ENCODE data around the gene MEIOB.

The MEIOB gene

GRCh38 chr16:1826691-1827573 is 45.0 kb downstream of the MEIOB start, which contains the start of the genes FAHD1 and HAGH:
Gene FAHD1, plus strand, starts transcription at chr16:1827206. Its CDS starts 33 bp downstream, at chr16:1827239.
Gene HAGH, minus strand, starts transcription at chr16:1826825. Its CDS starts 38 bp downstream, at chr16:1826787.
- DNase-seq = peak; percentile 82 to 92 (median 90)

- peak; percentile 68 to 91 (median 81) for DNase-seq
Observed at GRCh38 chr16:1825864-1826690, 45.9 kb downstream of the MEIOB start.

DNA sequence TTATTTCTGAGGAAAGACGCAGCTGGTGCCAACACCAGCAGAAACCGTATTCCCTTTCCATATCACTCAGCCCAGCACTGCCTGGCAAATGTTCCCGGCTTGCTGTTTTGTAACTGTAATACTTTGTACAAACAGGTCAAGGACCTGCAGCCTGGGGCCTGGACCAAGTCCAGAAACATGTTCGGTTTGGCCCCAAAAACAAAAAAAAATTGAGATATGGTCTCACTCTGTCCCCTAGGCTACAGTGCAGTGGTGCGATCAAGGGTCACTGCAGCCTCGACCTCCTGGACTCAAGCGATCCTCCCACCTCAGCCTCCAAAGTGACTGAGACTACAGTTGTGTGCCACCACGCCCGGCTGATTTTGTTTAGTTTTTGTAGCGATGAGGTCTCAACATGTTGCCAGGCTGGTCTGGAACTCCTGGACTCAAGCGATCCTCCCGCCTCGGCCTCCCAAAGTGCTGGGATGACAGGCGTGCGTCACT is 46.5 kb downstream of the MEIOB start:
- no peak for DNase-seq

DNA sequence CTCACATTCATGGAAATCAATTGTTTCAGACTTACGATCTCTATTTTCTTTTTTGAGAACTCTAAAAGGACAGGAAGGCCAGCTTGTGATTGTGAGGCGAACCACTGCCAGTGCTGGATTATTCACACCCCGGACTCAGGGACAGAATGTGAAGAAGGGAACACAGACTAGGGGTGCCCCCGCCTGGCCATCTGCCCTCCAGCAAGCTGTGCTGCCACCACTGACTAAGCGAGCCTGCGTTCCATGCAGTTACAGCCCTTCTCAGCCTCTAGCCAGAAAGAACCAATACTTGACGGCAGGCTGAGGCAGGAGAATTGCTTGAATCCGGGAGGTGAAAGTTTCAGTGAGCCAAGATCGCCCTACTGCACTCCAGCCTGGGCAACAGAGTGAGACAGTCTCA is 48.1 kb downstream of the MEIOB start:
- no peak for DNase-seq

- DNase-seq = no peak
Observed at GRCh38 chr16:1822801-1823200, 49.2 kb downstream of the MEIOB start.

DNA sequence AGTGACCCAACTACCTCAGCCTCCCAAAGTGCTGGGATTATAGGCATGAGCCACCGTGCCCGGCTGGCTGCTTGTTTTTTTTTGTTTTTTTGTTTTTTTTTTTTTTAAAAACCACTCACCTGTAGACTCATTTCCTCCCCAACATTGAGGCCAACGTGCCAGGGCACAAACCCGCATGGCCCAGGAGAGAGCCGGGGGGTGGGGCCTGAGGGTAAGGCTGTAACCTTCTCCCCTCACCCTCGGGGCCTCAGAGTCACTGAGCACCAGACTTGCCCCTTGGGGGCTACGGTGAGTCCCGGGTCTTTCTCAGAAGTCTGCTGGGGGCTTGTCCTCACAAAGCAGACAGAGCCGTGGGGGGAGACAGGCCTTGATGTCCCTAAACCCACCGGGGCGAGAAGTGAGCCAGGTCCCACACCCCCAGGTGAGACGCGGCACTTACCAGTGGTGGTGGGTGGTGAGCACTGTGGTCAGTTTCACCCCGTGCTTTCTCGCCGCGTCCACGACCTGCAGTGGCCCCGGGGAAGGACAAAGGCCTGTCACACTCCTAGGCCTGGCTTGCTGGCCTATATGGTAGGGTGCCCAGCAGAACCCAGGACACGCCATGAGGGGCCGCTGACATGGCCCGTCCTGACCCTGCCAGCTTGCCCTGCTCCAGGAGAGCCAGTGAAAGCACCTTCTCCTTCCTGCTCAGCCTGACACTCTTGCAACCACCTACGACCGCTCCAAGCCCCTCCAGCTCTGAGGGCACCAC is 49.9 kb downstream of the MEIOB start:
- DNase-seq = no peak

GRCh38 chr16:1820946-1821290 is 51.0 kb downstream of the MEIOB start:
- no peak for DNase-seq

DNA sequence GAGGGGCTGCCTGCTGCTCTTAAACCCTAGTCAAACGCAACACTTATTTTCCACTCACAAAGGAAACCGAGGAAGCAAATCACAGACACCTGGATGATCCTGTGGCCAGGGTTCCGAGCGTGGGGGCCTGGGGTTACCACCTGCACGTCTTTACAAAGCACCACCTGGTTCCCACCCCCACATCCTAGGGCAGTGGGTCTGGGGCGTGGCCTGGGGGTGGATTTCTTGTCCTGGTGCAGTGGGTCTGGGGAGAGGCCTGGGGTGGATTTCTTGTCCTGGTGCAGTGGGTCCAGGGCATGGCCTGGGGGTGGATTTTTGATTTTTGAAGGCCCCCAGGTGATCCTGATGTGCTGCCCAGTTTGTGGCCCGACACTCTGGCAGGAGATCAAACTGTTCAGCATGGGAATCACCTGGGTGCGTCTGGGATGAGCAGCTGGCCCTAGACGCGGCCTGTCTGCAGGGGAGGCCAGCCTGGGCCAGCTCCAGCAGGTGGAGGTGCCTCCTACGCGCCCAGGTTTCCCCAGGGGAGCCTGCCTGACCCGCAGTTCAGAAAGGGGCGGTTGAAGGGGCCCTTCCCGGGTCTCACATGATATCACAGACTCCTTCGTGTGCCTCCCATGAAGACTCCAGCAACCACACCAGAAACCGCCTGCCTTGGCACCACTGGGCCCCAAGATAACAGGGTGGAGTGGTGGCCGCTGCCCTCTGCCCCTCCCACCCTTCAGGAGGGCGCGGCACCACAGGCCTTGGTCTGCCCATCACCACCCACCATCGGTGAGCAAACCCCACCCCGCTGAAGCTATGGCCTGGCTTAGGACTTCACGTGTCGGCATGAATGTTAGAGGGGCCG is 51.6 kb downstream of the MEIOB start:
- DNase-seq = no peak

GRCh38 chr16:1819611-1820010 is 52.4 kb downstream of the MEIOB start:
- DNase-seq = no peak

DNA sequence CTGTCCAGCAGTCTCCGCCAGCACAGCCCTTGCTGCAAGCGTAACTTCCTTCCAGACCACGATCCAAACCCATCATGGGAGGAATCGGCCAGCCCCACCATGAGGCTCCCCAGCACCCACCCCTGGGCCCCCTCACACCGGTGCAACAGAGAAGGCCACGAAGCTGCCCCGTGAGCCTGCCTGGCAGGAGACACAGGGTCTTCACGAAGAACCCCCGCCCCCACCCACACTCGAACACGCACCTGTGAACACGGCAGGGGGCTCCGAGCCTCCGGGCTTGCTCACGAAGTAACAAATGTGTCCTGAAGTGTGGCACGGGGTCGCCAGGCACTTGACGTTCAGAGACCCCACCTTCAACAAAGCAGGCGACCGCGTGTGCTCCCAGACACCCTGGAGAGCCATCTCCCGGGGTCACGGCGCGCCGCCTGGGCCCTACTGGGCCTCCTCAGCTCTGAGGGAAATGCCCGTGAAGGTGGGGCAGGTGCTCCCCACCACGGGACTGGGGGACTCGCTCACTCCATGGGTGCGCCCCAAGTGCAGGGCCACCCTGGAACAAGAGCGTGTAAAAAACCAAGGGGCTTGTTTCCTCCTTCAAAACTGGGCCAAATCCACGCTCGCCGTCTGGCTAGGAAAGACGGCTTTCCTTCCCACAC is 53.0 kb downstream of the MEIOB start:
- DNase-seq = no peak

GRCh38 chr16:1818204-1818872 is 53.6 kb downstream of the MEIOB start:
- no peak for DNase-seq

DNA sequence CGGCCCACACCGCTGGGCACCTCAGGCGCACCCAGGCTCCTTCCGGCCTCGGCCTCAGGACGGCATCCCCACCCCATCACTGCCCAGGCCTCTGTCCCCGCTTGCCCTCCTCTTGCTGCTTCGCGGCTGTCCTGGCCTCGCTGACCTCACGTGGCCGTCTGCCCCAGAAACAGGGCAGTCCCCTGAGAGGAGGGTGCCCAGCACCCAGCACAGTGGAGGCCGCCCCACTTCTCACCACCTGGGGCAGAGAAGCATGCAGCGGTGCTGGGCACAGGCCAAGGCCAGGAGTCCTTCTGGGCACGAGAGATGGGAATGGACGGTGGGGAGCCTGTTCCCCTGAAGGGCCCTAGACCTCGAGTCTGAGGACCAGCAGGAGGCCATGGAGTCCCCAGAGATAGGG is 54.2 kb downstream of the MEIOB start:
- no peak for DNase-seq

DNA sequence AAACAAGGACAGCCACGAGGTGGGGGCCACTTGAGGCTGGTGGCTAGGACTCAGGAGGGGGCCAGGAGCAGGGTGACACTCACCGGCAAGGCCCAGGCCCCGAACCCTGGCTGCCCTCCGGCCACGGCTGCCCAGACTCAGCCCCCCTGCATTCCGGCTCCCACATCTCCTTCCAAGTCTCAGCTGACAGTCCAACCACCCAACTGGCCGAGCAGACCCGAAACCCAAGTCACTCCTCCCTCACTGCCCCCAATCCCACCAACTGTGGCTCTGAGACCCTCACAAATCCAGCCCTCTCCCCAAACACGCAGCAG is 54.7 kb downstream of the MEIOB start:
- DNase-seq = no peak

DNA sequence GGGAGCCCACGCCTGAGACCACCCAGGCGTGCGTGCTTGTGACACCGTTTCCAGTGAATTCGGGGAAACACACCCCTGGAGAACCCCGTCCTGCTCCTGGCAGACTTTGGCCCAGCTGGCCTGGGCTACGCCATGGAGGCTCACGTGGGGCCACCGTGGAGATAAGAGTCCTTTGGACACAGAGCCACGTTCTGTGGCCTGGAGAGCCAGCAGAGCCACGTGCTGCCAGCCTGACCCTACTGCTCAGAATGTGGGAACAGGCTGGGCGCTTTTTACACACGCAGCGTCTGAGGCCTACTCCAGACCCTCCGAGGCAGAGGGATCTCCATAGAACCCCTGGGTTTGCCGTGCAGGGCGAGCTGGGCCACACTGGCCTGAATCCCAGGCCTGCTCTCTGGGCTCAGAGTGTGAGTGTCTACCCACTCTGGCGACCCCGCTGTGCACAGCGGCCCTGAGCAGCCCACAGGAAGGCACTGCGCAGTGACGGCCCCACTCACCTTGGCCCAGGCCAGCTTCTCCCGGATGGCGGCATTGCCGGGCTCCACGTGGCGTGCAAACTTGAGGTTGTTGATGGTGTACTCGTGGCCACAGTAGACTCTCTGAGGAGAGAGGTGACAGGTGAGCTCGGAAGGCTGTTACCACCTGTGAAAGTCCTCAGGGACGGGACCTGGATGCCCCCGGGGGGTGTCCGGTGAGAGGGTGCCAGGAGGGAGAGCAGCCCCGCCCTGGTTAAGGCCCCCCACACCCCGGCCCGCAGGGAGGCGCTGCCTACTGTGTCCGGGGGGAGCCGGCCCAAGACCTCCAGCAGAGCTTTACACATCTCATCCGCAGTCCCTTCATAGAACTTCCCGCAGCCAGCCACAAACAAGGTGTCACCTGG is 55.3 kb downstream of the MEIOB start:
- no peak for DNase-seq

DNA sequence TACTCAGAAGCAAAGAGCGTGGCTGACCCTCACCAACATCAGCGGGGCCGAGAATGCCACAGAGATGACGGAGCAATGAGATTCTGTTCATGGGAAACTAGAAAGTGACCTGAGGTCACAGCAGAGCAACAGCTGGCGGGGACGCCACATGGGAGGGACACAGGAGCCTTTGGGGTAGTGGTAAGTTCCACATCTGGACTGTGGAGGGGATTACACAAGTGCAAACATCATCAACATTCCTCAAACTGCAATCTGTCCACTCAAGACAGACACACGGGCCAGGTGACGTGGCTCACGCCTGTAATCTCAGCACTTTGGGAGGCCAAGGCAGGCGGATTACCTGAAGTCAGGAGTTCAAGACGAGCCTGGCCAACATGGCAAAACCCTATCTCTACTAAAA is 56.5 kb downstream of the MEIOB start:
- DNase-seq = no peak

DNA sequence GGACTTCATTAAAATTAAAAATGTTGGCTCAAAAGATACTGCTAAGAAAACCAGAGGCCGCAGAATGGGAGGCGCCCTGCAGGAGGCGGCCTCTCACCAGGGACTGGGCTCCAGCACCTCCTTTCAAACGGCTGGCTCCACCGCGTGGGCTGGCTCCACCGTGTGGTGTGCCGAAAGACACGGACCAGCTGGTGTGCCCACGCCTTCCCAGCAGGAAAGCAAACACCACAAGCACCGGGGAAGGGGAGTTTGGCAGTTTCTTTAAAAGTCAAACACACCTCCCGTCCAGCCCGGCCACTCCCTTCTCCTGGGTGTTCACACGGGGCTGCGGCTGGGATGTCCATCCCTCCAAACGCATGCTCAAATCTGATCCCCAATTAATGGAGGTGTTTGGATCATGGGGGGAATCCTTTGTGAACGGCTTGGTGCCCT is 59.2 kb downstream of the MEIOB start:
- DNase-seq = peak; percentile 23 to 52 (median 42)

DNA sequence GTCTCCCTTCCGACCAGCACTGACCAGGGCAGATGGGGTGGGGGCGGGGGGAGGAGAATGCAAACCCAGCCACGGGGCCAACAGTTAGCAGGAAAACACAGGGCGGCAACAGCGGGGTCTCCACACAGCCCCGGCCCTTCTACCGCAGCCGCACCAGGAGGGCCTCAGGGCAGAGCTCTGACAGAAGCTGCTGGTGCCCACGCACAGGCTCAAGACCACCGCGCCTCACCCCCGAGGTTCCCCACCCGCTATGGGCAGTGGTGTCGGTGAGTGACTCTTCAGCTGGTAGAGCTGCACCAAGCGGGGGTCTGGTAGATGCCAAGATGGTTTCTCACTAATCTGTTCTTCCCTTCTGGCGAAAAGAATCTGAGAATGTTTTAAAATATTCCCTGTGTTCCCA is 61.4 kb downstream of the MEIOB start:
- DNase-seq = no peak

DNA sequence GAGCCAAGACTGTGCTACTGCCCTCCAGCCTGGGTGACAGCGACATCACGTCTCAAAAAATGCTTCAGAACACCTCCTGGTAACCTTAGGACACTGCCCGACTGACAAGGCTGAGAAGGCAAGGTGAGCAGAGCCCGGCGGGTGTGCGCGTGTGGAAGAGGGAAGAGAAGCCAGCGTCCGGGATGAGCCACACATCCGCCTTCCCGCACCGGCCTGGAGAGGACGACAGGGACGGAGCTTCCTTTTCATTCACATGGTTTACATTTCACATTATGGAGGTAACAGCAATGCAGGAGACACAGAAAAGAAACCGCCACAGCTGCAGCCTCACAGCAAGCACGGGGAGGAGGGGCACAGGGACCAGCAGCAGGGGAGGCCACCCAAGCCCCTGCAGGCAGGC is 61.9 kb downstream of the MEIOB start:
- DNase-seq = no peak

- DNase-seq = no peak
Observed at GRCh38 chr16:1809281-1809801, 62.6 kb downstream of the MEIOB start.

GRCh38 chr16:1808691-1809090 is 63.3 kb downstream of the MEIOB start:
- no peak for DNase-seq

All from stimulated activated naive CD4-positive, alpha-beta T cell (primary cell).